K562 (cell line): ENCODE measurements around the gene SMIM29. TPM values are rescaled to one million over a fixed set of nuclear protein-coding genes. Genes with fewer than 3 reads are reported as not detected.

Source experiments
- CHD2 ChIP-seq: IDR thresholded peaks from 2 replicates; pipeline ENCODE4 v1.6.1; 2011; ENCODE audit warnings: low read depth, low read length
- FOS ChIP-seq: IDR thresholded peaks from 3 replicates; pipeline ENCODE4 v1.6.1; 2011; ENCODE audit not compliant: insufficient read length; ENCODE audit errors: extremely low read depth
- FOXK1 ChIP-seq: sonication (generic); formaldehyde crosslinking; IDR thresholded peaks from 2 replicates; pipeline ENCODE4 v1.8.0; 2022; ENCODE audit warnings: missing genetic modification reagents, mild to moderate bottlenecking, borderline replicate concordance
- FUS ChIP-seq: fragments of 200-400 bp; formaldehyde crosslinking; optimal IDR thresholded peaks from 2 replicates; pipeline ENCODE3; 2017; ENCODE audit warnings: low read depth, low read length
- GTF2E2 ChIP-seq: fragments of 200-800 bp; sonication (Bioruptor generic); IDR thresholded peaks from 2 replicates; pipeline ENCODE4 v1.6.1; 2016; ENCODE audit warnings: missing genetic modification characterization, missing compliant biosample characterization
- HDGF ChIP-seq: fragments of 450-650 bp; IDR thresholded peaks from 2 replicates; pipeline ENCODE4 v1.6.1; 2016
- KHSRP ChIP-seq: fragments of 450-650 bp; IDR thresholded peaks from 2 replicates; pipeline ENCODE4 v1.6.1; 2017
- KLF13 ChIP-seq: fragments of 450-650 bp; IDR thresholded peaks from 2 replicates; pipeline ENCODE4 v1.6.1; 2016; ENCODE audit warnings: missing genetic modification characterization, low read depth, mild to moderate bottlenecking, missing compliant biosample characterization, moderate library complexity, borderline replicate concordance
- MCM2 ChIP-seq: fragments of 450-650 bp; IDR thresholded peaks from 2 replicates; pipeline ENCODE4 v1.6.1; 2017; ENCODE audit warnings: low read depth, mild to moderate bottlenecking
- RB1 ChIP-seq: fragments of 450-650 bp; IDR thresholded peaks from 2 replicates; pipeline ENCODE4 v1.6.1; 2017; ENCODE audit warnings: low read depth, mild to moderate bottlenecking
- TBL1XR1 ChIP-seq, 2 experiments: IDR thresholded peaks; 2 replicates each; pipeline ENCODE4 v1.6.1; 2012; ENCODE audit warnings: improper control_type of control experiment in 2 of 2, low read length in 2 of 2, mild to moderate bottlenecking in 1 of 2
- U2AF2 ChIP-seq: fragments of 200-400 bp; formaldehyde crosslinking; optimal IDR thresholded peaks from 2 replicates; pipeline ENCODE3; 2017; ENCODE audit warnings: low read depth, mild to moderate bottlenecking, low read length
- ZBED1 ChIP-seq: IDR thresholded peaks from 2 replicates; pipeline ENCODE4 v1.6.1; 2014
- polyA plus RNA-seq, 8 experiments: library from polyadenylated mRNA; depleted of rRNA in 4 of 8; stranded (reverse) in 5 of 8; unstranded in 3 of 8; fragments of >200 nt; fragmentation: Nextera tagmentation in 2 of 8; fragmentation: Illumina TruSeq in 1 of 8; extraction: Ambion mirVana in 2 of 8; extraction: Trizol in 1 of 8; gene quantifications; 2 replicates each; pipeline versions ENCODE4 v1.2.1 to v1.2.3, GENCODE V29; 2011 to 2014; ENCODE audit warnings: inconsistent platforms in 1 of 8, missing spikeins in 1 of 8
- total RNA-seq, 7 experiments: library from RNA; depleted of rRNA in 6 of 7; stranded (reverse); fragments of >200 nt in 6 of 7; fragmentation: Illumina TruSeq in 2 of 7; extraction: Trizol in 2 of 7; gene quantifications; 2 replicates each; pipeline versions ENCODE4 v1.2.1 to v1.2.3, GENCODE V29; 2011 to 2021; ENCODE audit warnings: low replicate concordance in 1 of 7
- TF ChIP-seq, protein P1 (sequence below): fragments of 250-450 bp; sonication (Bioruptor Pico); IDR thresholded peaks from 2 replicates; pipeline ENCODE4 v1.4.0; 2020; ENCODE audit warnings: mild to moderate bottlenecking, moderate library complexity
- TF ChIP-seq, protein P2 (sequence below): fragments of 450-650 bp; formaldehyde crosslinking; conservative IDR thresholded peaks from 2 replicates; pipeline ENCODE4 v1.4.0; 2022; ENCODE audit warnings: mild to moderate bottlenecking, missing genetic modification characterization
- TF ChIP-seq, protein P3 (sequence below): fragments of 450-650 bp; IDR thresholded peaks from 2 replicates; pipeline ENCODE4 v1.6.1; 2016
- TF ChIP-seq, protein P4 (sequence below): IDR thresholded peaks from 2 replicates; pipeline ENCODE4 v1.6.1; 2011; ENCODE audit not compliant: insufficient read length; ENCODE audit errors: extremely low read depth
- TF ChIP-seq, protein P5 (sequence below), 2 experiments: fragments of 450-650 bp; IDR thresholded peaks; 2 replicates each; pipeline ENCODE4 v1.6.1; 2018; ENCODE audit warnings: mild to moderate bottlenecking in 2 of 2, low read depth in 1 of 2; ENCODE audit not compliant: partially characterized antibody in 2 of 2

SMIM29 gene
- total and polyA plus RNA-seq, 9 of the 15 experiments (the other 6 are each of a cell fraction or from before 2014, with no cell fraction given) = 6.5 to 36.7 (median 20.9) TPM

DNA sequence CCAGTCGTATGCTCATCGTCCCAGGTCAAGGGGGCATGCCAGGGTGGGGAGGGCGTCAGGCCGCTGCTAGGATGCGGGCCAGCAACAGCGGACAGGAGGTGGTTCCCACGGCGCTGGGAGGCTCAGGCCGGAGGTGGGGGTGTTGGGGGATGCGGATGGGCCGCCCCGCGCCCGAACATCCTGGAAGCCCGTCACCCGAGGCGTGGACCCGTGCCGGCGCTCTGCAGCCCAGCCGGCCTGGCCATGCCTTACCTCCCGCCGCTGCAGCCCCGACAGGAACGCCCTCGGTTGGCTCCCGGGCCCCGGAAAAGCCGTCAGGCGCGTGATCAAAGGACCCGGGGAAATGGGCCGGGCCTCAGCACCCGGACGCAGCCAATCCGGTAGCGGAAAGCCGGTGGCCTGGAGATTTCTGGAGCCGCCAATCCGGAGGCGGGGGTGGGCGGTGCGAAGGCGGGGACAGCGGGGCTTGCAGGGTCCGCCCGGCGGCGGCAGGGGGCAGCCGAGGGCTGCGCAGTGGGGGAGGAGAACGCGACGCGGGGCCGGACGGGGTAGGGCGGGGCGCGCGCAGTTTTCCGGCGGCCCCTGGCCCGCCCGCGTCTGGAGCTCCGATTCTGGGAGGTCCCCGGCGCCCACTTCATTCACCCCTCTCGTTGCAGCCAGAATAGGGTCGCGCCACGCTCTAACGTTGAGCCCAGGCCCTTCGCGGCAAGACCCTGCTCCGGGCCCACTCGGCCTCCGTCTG lies at the start of gene SMIM29 (continued):
- TF ChIP-seq, protein P1, sequence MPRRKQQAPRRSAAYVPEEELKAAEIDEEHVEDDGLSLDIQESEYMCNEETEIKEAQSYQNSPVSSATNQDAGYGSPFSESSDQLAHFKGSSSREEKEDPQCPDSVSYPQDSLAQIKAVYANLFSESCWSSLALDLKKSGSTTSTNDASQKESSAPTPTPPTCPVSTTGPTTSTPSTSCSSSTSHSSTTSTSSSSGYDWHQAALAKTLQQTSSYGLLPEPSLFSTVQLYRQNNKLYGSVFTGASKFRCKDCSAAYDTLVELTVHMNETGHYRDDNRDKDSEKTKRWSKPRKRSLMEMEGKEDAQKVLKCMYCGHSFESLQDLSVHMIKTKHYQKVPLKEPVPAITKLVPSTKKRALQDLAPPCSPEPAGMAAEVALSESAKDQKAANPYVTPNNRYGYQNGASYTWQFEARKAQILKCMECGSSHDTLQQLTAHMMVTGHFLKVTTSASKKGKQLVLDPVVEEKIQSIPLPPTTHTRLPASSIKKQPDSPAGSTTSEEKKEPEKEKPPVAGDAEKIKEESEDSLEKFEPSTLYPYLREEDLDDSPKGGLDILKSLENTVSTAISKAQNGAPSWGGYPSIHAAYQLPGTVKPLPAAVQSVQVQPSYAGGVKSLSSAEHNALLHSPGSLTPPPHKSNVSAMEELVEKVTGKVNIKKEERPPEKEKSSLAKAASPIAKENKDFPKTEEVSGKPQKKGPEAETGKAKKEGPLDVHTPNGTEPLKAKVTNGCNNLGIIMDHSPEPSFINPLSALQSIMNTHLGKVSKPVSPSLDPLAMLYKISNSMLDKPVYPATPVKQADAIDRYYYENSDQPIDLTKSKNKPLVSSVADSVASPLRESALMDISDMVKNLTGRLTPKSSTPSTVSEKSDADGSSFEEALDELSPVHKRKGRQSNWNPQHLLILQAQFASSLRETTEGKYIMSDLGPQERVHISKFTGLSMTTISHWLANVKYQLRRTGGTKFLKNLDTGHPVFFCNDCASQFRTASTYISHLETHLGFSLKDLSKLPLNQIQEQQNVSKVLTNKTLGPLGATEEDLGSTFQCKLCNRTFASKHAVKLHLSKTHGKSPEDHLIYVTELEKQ (CRISPR knock-in tag) = no peak
- TF ChIP-seq KLF13 (tag) (peak; percentile 51; the same call in 1 of the 2 replicates), ZBED1 (no peak), RB1 (peak; percentile 82), U2AF2 (no peak), FUS (peak; percentile 95), TBL1XR1 (IDR thresholded peaks at IDR 0.05; ENCODE audit: low read length in 2 of 2) (peak in 1 of 2 experiments; percentile 39; a peak in 1 of 4 replicates), KHSRP (no peak), GTF2E2 (tag) (no peak), HDGF (0 out of 2 replicates have a peak, but pooled peaks have one; percentile 26), FOXK1 (0 out of 2 replicates have a peak, but pooled peaks have one; percentile 6), MCM2 (no peak), FOS (no peak), CHD2 (peak; percentile 68)
- TF ChIP-seq, protein P2, sequence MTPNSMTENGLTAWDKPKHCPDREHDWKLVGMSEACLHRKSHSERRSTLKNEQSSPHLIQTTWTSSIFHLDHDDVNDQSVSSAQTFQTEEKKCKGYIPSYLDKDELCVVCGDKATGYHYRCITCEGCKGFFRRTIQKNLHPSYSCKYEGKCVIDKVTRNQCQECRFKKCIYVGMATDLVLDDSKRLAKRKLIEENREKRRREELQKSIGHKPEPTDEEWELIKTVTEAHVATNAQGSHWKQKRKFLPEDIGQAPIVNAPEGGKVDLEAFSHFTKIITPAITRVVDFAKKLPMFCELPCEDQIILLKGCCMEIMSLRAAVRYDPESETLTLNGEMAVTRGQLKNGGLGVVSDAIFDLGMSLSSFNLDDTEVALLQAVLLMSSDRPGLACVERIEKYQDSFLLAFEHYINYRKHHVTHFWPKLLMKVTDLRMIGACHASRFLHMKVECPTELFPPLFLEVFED (CRISPR knock-in tag) = no peak; the same call in 1 of the 2 replicates
- TF ChIP-seq, protein P3, sequence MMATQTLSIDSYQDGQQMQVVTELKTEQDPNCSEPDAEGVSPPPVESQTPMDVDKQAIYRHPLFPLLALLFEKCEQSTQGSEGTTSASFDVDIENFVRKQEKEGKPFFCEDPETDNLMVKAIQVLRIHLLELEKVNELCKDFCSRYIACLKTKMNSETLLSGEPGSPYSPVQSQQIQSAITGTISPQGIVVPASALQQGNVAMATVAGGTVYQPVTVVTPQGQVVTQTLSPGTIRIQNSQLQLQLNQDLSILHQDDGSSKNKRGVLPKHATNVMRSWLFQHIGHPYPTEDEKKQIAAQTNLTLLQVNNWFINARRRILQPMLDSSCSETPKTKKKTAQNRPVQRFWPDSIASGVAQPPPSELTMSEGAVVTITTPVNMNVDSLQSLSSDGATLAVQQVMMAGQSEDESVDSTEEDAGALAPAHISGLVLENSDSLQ = peak; percentile 78
- TF ChIP-seq, protein P4, sequence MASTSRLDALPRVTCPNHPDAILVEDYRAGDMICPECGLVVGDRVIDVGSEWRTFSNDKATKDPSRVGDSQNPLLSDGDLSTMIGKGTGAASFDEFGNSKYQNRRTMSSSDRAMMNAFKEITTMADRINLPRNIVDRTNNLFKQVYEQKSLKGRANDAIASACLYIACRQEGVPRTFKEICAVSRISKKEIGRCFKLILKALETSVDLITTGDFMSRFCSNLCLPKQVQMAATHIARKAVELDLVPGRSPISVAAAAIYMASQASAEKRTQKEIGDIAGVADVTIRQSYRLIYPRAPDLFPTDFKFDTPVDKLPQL = no peak
- TF ChIP-seq, protein P5, sequence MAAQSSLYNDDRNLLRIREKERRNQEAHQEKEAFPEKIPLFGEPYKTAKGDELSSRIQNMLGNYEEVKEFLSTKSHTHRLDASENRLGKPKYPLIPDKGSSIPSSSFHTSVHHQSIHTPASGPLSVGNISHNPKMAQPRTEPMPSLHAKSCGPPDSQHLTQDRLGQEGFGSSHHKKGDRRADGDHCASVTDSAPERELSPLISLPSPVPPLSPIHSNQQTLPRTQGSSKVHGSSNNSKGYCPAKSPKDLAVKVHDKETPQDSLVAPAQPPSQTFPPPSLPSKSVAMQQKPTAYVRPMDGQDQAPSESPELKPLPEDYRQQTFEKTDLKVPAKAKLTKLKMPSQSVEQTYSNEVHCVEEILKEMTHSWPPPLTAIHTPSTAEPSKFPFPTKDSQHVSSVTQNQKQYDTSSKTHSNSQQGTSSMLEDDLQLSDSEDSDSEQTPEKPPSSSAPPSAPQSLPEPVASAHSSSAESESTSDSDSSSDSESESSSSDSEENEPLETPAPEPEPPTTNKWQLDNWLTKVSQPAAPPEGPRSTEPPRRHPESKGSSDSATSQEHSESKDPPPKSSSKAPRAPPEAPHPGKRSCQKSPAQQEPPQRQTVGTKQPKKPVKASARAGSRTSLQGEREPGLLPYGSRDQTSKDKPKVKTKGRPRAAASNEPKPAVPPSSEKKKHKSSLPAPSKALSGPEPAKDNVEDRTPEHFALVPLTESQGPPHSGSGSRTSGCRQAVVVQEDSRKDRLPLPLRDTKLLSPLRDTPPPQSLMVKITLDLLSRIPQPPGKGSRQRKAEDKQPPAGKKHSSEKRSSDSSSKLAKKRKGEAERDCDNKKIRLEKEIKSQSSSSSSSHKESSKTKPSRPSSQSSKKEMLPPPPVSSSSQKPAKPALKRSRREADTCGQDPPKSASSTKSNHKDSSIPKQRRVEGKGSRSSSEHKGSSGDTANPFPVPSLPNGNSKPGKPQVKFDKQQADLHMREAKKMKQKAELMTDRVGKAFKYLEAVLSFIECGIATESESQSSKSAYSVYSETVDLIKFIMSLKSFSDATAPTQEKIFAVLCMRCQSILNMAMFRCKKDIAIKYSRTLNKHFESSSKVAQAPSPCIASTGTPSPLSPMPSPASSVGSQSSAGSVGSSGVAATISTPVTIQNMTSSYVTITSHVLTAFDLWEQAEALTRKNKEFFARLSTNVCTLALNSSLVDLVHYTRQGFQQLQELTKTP (IDR thresholded peaks at IDR 0.05; ENCODE audit: low read depth in 1 of 2, partially characterized antibody in 2 of 2) = peak in 1 of 2 experiments; percentile 53
